Measurements from ENCODE around the gene PODN. TPM values are rescaled to one million over a fixed set of nuclear protein-coding genes. Genes with fewer than 3 reads are reported as not detected.

PODN gene
- total RNA-seq, 1 experiment from 2014 or later, result not detected

DNA sequence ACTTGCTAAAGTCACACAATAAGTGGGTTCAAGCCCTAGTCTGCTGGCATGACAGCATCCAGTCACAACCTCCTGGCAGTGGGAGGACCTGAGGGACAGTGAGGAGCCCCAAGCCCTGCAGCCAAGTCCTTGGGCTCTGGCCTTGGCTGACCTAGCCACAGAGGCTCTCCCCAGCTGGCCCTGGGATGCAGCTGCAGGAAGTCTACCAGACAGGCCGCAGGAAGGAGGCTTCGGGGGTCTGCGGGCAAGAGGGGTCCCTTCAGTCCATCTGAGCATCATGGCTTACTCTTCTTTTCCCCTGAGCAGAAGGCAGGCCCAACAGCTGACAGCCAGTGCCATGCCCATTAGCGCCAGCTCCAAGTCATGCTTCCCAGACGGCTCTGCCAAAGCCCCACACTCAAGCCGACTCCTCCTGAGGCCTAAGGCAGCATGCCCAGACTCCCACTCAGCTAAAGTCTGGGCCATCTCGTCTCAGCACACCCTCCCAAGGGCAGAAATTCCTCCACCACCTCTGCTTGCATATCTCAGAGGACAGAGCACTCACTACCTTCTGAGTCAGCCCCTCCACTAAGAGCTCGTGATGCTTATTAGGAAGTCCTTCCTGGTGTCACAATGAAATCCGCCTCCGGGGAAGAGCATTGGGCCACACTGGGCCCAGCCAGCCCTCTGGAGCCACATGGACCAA is 60.3 kb downstream of the PODN start:
- Histone ChIP-seq H3K9me3 (ENCODE audit: low read depth, low read length, poor library complexity, severe bottlenecking) (no peaks in the 10 kb centered on the region), H3K27me3 (replicated peaks; ENCODE audit: insufficient read depth, low read depth, low read length, poor library complexity) (no peaks in the 10 kb centered on the region), H3K36me3 (ENCODE audit: insufficient read depth, low read length, poor library complexity, severe bottlenecking) (no peaks in the 10 kb centered on the region), H3K4me3 (ENCODE audit: low read depth, low read length, poor library complexity, severe bottlenecking) (no peak overlapping the region), H3K4me1 (ENCODE audit: insufficient read depth, low read length, poor library complexity, severe bottlenecking) (no peaks in the 10 kb centered on the region), H3K27ac (ENCODE audit: low read depth, low read length, poor library complexity, severe bottlenecking) (no peak overlapping the region)
- ChIA-PET POLR2A (ENCODE audit: low non-redundant PET) (no interaction called here), CTCF (no interaction called here)
- intact Hi-C loops (cut with micrococcal nuclease; ENCODE audit: unreplicated experiment), result no loop called here
- DNase-seq (ENCODE audit: low spot score), result no peak
- BruUV-seq (replicated peaks), result no TSS peak
- no peak for TF ChIP-seq EZH2 (IDR thresholded peaks at IDR 0.05; ENCODE audit: borderline replicate concordance, low read depth, low read length, poor library complexity, severe bottlenecking)
- TF ChIP-seq, protein P1, sequence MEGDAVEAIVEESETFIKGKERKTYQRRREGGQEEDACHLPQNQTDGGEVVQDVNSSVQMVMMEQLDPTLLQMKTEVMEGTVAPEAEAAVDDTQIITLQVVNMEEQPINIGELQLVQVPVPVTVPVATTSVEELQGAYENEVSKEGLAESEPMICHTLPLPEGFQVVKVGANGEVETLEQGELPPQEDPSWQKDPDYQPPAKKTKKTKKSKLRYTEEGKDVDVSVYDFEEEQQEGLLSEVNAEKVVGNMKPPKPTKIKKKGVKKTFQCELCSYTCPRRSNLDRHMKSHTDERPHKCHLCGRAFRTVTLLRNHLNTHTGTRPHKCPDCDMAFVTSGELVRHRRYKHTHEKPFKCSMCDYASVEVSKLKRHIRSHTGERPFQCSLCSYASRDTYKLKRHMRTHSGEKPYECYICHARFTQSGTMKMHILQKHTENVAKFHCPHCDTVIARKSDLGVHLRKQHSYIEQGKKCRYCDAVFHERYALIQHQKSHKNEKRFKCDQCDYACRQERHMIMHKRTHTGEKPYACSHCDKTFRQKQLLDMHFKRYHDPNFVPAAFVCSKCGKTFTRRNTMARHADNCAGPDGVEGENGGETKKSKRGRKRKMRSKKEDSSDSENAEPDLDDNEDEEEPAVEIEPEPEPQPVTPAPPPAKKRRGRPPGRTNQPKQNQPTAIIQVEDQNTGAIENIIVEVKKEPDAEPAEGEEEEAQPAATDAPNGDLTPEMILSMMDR (conservative IDR thresholded peaks at IDR 0.05; ENCODE audit: low read depth, low read length), result no peak

DNA sequence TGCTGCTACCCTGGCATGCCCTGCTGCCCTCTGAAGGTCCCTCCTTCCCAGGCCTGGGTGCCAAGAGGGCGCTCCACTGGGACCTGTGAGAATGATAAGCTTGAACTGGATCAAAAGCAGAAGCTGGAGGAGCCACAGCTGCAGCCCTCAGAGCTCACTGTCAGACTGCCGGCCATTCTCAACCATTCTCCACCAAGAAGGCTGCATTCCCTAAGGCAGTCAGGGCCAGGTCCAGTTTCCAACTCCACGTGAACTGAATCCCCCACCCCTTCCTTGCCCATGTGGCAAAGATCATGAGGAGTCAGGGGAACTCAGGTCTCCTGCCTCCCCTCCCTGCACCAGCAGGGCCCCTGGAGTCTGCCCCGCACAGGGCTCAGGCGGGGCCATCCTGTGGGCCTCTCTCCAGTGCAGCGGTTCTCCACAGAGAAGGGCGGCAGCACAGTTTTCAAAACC is 61.0 kb downstream of the PODN start:
- no TSS peak for BruUV-seq (replicated peaks)
- DNase-seq (ENCODE audit: low spot score), result no peak
- H3K4me3 ChIP-seq (ENCODE audit: low read depth, low read length, poor library complexity, severe bottlenecking), result no peak overlapping the region
- CTCF ChIA-PET, result no interaction called here
- no peaks in the 10 kb centered on the region for H3K4me1 ChIP-seq (ENCODE audit: insufficient read depth, low read length, poor library complexity, severe bottlenecking)
- no peak overlapping the region for H3K27ac ChIP-seq (ENCODE audit: low read depth, low read length, poor library complexity, severe bottlenecking)
- TF ChIP-seq, protein P1 (conservative IDR thresholded peaks at IDR 0.05; ENCODE audit: low read depth, low read length), result no peak
- TF ChIP-seq EZH2 (IDR thresholded peaks at IDR 0.05; ENCODE audit: borderline replicate concordance, low read depth, low read length, poor library complexity, severe bottlenecking), result no peak
- POLR2A ChIA-PET (ENCODE audit: low non-redundant PET), result no interaction called here
- no peaks in the 10 kb centered on the region for H3K36me3 ChIP-seq (ENCODE audit: insufficient read depth, low read length, poor library complexity, severe bottlenecking)
- intact Hi-C loops (cut with micrococcal nuclease; ENCODE audit: unreplicated experiment), result no loop called here
- no peaks in the 10 kb centered on the region for H3K9me3 ChIP-seq (ENCODE audit: low read depth, low read length, poor library complexity, severe bottlenecking)
- H3K27me3 ChIP-seq (replicated peaks; ENCODE audit: insufficient read depth, low read depth, low read length, poor library complexity), result no peaks in the 10 kb centered on the region

DNA sequence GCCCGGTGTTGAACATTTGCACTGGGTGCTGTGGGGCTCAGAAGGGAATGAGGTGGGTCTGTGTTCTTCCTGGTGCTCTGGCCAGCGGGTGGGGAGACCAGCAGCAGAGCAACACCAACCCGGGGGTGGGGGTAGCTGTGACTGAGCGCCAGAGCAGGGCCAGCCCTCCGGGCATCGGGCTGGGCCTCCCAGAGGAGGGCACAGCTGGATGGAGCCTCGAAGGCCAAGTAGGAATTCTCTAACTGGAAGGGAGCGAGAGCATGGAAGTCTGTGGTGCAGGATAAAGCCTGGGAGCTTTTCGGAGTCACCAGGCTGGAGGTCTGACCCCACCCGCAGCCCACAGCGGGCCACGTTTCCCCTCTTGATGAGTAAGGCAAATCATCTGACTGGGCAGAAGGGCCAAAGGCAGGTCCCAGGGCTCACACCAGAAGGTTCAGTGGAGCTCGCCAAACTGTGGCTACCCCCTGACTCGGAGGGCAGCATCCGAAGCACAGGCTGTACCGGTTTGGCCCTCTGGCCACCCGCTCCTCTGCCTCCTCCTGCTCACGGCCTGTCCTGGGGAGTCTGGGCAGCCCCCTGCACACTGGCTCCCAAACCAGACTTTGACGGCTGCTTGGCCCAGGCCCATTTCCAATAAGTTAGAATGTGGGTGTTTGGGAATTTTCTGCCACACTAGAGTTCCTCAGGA is 61.6 kb downstream of the PODN start:
- intact Hi-C loops (cut with micrococcal nuclease; ENCODE audit: unreplicated experiment), result no loop called here
- Histone ChIP-seq H3K27me3 (replicated peaks; ENCODE audit: insufficient read depth, low read depth, low read length, poor library complexity) (no peaks in the 10 kb centered on the region), H3K4me3 (ENCODE audit: low read depth, low read length, poor library complexity, severe bottlenecking) (no peak overlapping the region), H3K4me1 (ENCODE audit: insufficient read depth, low read length, poor library complexity, severe bottlenecking) (no peaks in the 10 kb centered on the region), H3K36me3 (ENCODE audit: insufficient read depth, low read length, poor library complexity, severe bottlenecking) (no peaks in the 10 kb centered on the region), H3K27ac (ENCODE audit: low read depth, low read length, poor library complexity, severe bottlenecking) (no peak overlapping the region), H3K9me3 (ENCODE audit: low read depth, low read length, poor library complexity, severe bottlenecking) (no peaks in the 10 kb centered on the region)
- CTCF ChIA-PET, result no interaction called here
- BruUV-seq (replicated peaks), result no TSS peak
- POLR2A ChIA-PET (ENCODE audit: low non-redundant PET), result no interaction called here
- TF ChIP-seq, protein P1 (conservative IDR thresholded peaks at IDR 0.05; ENCODE audit: low read depth, low read length), result no peak
- TF ChIP-seq EZH2 (IDR thresholded peaks at IDR 0.05; ENCODE audit: borderline replicate concordance, low read depth, low read length, poor library complexity, severe bottlenecking), result no peak
- DNase-seq (ENCODE audit: low spot score), result no peak

Measured in A673 (cell line).